GM19351 (cell line): Measurements from ENCODE around the gene DCUN1D4.
"Not testable (repeated sequence)": the region's sequence is repeated elsewhere in the genome, so short reads cannot be mapped to it uniquely, and the experiment has no call there.

ENCODE experiments used
- ATAC-seq: cut with Tn5 transposase; IDR thresholded peaks from one replicate; pipeline ENCODE4 v1.9.1; 2021; ENCODE audit warnings: mild to moderate bottlenecking, moderate library complexity; ENCODE audit not compliant: unreplicated experiment

Gene DCUN1D4

GRCh38 chr4:51890760-51891159 lies 47.8 kb downstream of the DCUN1D4 start:
- ATAC-seq, result no peak

- not testable (repeated sequence) for ATAC-seq
These were observed 50.4 kb downstream of the DCUN1D4 start for GRCh38 chr4:51893402-51893801.

GRCh38 chr4:51894059-51894645 lies 51.2 kb downstream of the DCUN1D4 start:
- no peak for ATAC-seq

- ATAC-seq, result peak; percentile 47
These were observed 52.2 kb downstream of the DCUN1D4 start for GRCh38 chr4:51895158-51895557.

- ATAC-seq, result peak; percentile 99
These were observed 53.0 kb downstream of the DCUN1D4 start for GRCh38 chr4:51895816-51896408.

GRCh38 chr4:51901363-51901762 lies 58.4 kb downstream of the DCUN1D4 start:
- ATAC-seq, result no peak

GRCh38 chr4:51906167-51906958 lies 63.4 kb downstream of the DCUN1D4 start:
- peak; percentile 97 for ATAC-seq

GRCh38 chr4:51907006-51907669 lies 64.2 kb downstream of the DCUN1D4 start:
- no peak for ATAC-seq

- ATAC-seq, result no peak
These were observed 66.3 kb downstream of the DCUN1D4 start for GRCh38 chr4:51909236-51909703.

GRCh38 chr4:51918251-51918650 lies 75.3 kb downstream of the DCUN1D4 start:
- no peak for ATAC-seq

- no peak for ATAC-seq
These were observed 80.4 kb downstream of the DCUN1D4 start for GRCh38 chr4:51923343-51923742.

GRCh38 chr4:51925307-51925706 lies 82.4 kb downstream of the DCUN1D4 start:
- no peak for ATAC-seq

- no peak for ATAC-seq
These were observed 87.6 kb downstream of the DCUN1D4 start for GRCh38 chr4:51930557-51930956.

- ATAC-seq, result no peak
These were observed 88.5 kb downstream of the DCUN1D4 start for GRCh38 chr4:51931461-51931860.

- no peak for ATAC-seq
These were observed 89.3 kb downstream of the DCUN1D4 start for GRCh38 chr4:51932261-51932660.

- ATAC-seq, result no peak
These were observed 89.7 kb downstream of the DCUN1D4 start for GRCh38 chr4:51932684-51933083.

- ATAC-seq, result not testable (repeated sequence)
These were observed 97.5 kb downstream of the DCUN1D4 start for GRCh38 chr4:51940460-51940859.

- ATAC-seq, result no peak
These were observed 99.3 kb downstream of the DCUN1D4 start for GRCh38 chr4:51942108-51942832.

GRCh38 chr4:51942833-51943215 lies 99.9 kb downstream of the DCUN1D4 start:
- ATAC-seq, result no peak

- no peak for ATAC-seq
These were observed 100.3 kb downstream of the DCUN1D4 start for GRCh38 chr4:51943221-51943620.
